AG08395 (cell line): ENCODE measurements around the gene CRYGB.
"Not testable (repeated sequence)": the region's sequence is repeated elsewhere in the genome, so short reads cannot be mapped to it uniquely, and the experiment has no call there.

ENCODE experiments used
- DNase-seq: peaks from one replicate; pipeline ENCODE4 v3.0.0; 2012; ENCODE audit warnings: mixed read lengths, low spot score

Gene CRYGB

GRCh38 chr2:208150094-208150493, 4.1 kb upstream of the CRYGB start:
- no peak for DNase-seq

GRCh38 chr2:208148803-208149202, 2.8 kb upstream of the CRYGB start:
- DNase-seq: no peak

GRCh38 chr2:208147759-208148158, 1.8 kb upstream of the CRYGB start:
- no peak for DNase-seq

GRCh38 chr2:208147008-208147407, 1.1 kb upstream of the CRYGB start:
- no peak for DNase-seq

DNA sequence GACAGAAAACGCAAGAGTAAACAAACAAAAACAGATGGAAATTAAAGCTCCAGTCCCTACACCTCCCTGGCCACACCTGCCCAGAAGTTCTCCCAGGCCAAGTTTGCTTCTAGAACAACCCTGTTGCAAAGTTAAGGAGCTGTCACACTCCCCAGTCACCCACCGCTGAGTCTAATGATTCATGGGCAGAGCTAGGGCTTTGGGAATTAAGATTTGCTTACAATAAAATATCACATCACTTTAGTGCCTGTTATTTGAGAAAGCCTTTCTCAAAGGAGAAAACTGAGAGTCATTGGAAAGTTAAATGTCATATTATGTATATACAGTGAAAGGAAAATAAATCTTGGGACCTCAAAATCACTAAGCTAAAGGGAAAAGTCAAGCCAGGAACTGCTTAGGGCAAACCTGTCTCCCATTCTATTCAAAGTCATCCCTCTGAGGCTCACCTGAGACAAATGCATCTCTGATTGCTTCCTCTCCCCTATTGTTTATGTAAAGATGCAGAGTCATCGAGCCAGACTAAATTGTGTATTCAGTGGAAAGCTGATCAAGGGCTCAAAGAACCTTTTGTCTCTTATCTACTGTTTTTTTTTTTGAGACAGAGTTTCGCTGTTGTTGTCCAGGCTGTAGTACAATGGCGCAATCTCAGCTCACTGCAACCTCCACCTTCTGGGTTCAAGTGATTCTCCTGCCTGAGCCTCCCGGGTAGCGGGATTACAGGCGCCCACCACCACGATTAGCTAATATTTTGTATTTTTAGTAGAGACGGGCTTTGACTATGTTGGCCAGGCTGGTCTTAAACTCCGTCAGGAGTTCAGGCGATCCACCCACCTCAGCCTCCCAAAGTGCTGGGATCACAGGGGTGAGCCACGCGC, 2.8 kb downstream of the CRYGB start:
- no peak for DNase-seq

DNA sequence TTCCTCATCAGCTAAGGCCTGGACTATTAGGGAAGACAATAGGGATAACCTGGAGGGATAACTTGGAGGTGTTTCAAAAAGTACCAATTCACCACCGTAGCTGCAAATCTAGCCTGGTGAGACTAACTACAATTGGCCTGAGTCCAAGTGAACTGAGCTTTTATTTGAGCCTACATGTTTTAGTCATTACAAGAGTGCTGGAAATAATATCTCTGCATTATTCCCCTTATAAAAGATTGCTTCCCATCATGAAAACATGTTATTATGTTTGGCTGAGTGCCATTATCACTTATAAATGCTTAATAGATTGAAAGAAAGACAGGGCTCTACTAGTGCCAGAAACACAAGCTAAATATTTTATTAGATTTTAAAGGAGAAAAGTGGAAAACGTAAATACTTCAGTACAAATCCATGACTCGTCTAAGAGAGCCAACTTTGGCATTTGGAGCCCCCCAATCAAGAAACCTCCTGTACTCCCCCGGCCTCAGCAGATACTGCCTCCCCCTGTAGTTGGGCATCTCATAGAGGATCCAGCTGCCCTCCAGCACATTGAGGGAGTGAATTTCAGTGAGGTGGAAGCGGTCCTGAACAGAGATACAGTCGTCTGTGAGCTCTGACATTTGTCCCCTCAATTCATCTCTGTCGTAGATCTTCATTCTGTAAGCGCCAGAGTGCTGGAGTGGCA, 3.6 kb downstream of the CRYGB start:
- DNase-seq: no peak

- DNase-seq: no peak
Observed at GRCh38 chr2:208139447-208139846, 6.5 kb downstream of the CRYGB start.

DNA sequence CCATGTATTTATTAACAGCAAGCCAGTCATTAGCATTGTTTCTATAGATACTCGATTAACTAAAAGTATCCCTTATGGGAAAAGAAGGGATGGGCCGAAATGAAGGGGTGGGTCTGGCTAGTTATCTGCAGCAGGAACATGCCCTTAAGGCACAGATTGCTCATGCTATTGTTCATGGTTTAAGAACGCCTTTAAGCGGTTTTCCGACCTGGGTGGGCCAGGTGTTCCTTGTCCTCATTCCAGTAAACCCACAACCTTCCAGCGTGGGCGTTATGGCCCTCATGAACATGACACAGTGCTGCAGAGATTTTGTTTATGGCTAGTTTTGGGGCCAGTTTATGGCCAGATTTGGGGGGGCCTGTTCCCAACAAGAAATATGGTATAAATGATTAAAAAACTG, 7.6 kb downstream of the CRYGB start:
- not testable (repeated sequence) for DNase-seq

GRCh38 chr2:208136716-208137094, 9.3 kb downstream of the CRYGB start:
- no peak for DNase-seq

DNA sequence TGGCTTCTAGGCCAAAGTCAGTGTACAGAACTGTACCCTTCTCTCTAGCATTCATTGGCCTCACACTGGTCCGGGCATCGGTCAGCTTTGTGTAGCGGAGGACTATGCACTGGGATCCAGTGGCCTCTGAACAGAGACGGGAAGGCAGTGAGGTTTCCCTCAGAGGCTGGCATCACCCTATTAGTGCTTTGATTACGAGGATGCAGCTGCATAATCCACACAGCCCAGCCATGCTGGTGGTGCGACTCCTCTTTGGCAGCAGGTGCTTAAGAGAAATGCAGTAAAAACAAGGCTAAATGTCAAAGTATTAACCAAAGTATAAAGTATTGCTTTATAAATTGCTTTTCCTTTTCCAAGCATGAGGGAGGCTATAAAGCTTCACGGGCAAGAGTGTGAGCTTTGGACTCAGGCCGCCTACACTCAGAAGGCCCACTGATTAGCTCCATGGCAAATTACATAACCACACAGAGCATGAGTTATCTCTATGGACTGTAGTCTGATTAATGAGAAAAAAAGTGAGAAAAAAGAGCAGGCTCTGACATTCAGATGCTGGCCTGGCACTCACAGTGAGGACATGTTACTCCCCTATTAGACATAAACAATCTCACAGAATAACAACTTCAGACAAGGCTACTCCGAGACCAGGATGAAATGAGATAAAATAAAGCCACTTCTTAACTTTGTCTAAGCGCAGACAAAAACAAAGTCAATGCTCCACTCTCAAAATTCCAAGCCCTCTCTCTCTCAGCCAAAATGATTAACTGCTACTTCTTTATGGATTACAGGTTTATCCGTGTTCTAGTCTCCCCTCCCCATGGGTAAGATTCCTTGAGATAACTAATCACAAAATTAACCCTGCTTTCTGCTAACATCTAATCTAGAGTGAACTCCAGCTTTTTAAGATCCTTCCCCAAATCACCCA, 9.9 kb downstream of the CRYGB start:
- DNase-seq: no peak

- DNase-seq: no peak
Observed at GRCh38 chr2:208134928-208135586, 10.9 kb downstream of the CRYGB start.

DNA sequence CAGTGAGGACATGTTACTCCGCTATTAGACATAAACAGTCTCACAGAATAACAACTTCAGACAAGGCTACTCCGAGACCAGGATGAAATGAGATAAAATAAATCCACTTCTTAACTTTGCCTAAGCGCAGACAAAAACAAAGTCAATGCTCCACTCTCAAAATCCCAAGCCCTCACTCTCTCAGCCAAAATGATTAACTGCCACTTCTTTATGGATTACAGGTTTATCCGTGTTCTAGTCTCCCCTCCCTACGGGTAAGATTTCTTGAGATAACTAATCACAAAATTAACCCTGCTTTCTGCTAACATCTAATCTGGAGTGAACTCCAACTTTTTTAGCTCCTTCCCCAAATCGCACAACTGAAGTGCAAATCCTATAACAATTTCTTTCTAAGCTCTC, 15.2 kb downstream of the CRYGB start:
- DNase-seq: no peak

- no peak for DNase-seq
Observed at GRCh38 chr2:208129744-208130711, 15.9 kb downstream of the CRYGB start, which contains the start of gene CRYGC. TSS of gene CRYGC (minus strand) at chr2:208129828. CDS start at chr2:208129792, 36 bp downstream.

GRCh38 chr2:208128136-208128535, 17.8 kb downstream of the CRYGB start:
- DNase-seq: no peak

- no peak for DNase-seq
Observed at GRCh38 chr2:208127090-208127489, 18.9 kb downstream of the CRYGB start.

- no peak for DNase-seq
Observed at GRCh38 chr2:208125251-208125650, 20.7 kb downstream of the CRYGB start.

GRCh38 chr2:208124013-208124715, 21.8 kb downstream of the CRYGB start, which contains the start of gene CRYGD:
TSS of gene CRYGD (minus strand) at chr2:208124524. CDS start at chr2:208124473, 51 bp downstream.
- not testable (repeated sequence) for DNase-seq

- no peak for DNase-seq
Observed at GRCh38 chr2:208122248-208122647, 23.7 kb downstream of the CRYGB start.

- no peak for DNase-seq
Observed at GRCh38 chr2:208118918-208119317, 27.0 kb downstream of the CRYGB start.

DNA sequence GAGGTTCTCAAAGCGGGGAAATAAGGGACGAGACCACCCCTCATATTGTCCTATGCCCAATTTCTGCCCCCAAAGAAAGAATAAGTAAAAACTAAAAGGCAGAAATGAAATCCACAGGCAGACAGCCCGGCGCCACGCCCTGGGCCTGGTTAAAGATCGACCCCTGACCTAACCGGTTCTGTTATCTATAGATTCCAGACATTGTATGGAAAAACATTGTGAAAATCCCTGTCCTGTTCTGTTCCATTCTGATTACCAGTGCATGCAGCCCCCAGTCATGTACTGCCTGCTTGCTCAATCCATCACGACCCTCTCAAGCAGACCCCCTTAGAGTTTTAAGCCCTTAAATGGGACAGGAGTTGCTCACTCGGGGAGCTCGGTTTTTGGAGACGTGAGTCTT, 28.6 kb downstream of the CRYGB start:
- not testable (repeated sequence) for DNase-seq
